Panc1 (cell line): ENCODE results near the gene LENEP. TPM values are rescaled to one million over a fixed set of nuclear protein-coding genes. Genes with fewer than 3 reads are reported as not detected.
"Not testable (repeated sequence)": the region's sequence is repeated elsewhere in the genome, so short reads cannot be mapped to it uniquely, and the experiment has no call there.

ENCODE experiments used
- ATAC-seq: fragments of 200-7000 bp; cut with Tn5 transposase; 2 replicates; pipeline ENCODE4 v1.9.1; 2020; ENCODE audit warnings: mild to moderate bottlenecking, moderate library complexity
- BruUV-seq: library from RNA; stranded (reverse); fragments of 400-500 nt; replicated peaks from 2 replicates; lab custom pipeline; 2021; lab: Mats Ljungman, UMichigan
- CTCF ChIA-PET: fragments of 300-600 bp; sonication (Branson Sonifier 250); formaldehyde crosslinking; loops from one replicate; lab custom pipeline; 2022; ENCODE audit warnings: antibody characterized with exemption; lab: Charles Lee
- POLR2A ChIA-PET: fragments of 300-600 bp; sonication (Branson Sonifier 250); formaldehyde crosslinking; loops from one replicate; lab custom pipeline; 2022; ENCODE audit warnings: antibody characterized with exemption; lab: Charles Lee
- DNase-seq: peaks from one replicate; pipeline ENCODE4 v3.0.0-alpha.2; 2010; ENCODE audit warnings: low read depth, low spot score
- H3K27ac ChIP-seq: 2 replicates; pipeline ENCODE4 v1.5.1; 2011; ENCODE audit warnings: mild to moderate bottlenecking, low read length, inconsistent platforms
- H3K27me3 ChIP-seq: fragments of 200-500 bp; sonication (Bioruptor generic); 2 replicates; pipeline ENCODE4 v1.6.0; 2014; ENCODE audit warnings: low read length, inconsistent platforms; ENCODE audit not compliant: control insufficient read depth, insufficient read depth
- H3K36me3 ChIP-seq: fragments of 200-500 bp; sonication (Bioruptor generic); 2 replicates; pipeline ENCODE4 v1.5.1; 2014; ENCODE audit warnings: inconsistent platforms, mild to moderate bottlenecking, low read length, moderate library complexity; ENCODE audit not compliant: control insufficient read depth, insufficient read depth
- H3K4me1 ChIP-seq: 2 replicates; pipeline ENCODE4 v1.5.1; 2011; ENCODE audit warnings: inconsistent platforms, mild to moderate bottlenecking, low read length, moderate library complexity; ENCODE audit not compliant: control insufficient read depth, insufficient read depth
- H3K4me3 ChIP-seq, 2 experiments: 2 replicates each; pipeline ENCODE4 v1.5.1; 2011 to 2012; ENCODE audit warnings: low read depth in 2 of 2, low read length in 2 of 2, mild to moderate bottlenecking in 2 of 2, inconsistent platforms in 1 of 2, moderate library complexity in 1 of 2
- H3K9me3 ChIP-seq: fragments of 200-500 bp; sonication (Bioruptor generic); 2 replicates; pipeline ENCODE4 v1.5.1; 2014; ENCODE audit warnings: low read depth, mild to moderate bottlenecking, inconsistent platforms, low read length, moderate library complexity; ENCODE audit not compliant: control insufficient read depth, insufficient read depth
- POLR2AphosphoS5 ChIP-seq: IDR thresholded peaks from 2 replicates; pipeline ENCODE4 v1.6.1; 2012; ENCODE audit warnings: mild to moderate bottlenecking, low read depth, low read length, moderate library complexity
- SIN3A ChIP-seq: IDR thresholded peaks from 2 replicates; pipeline ENCODE4 v1.6.1; 2012; ENCODE audit warnings: low read depth, mild to moderate bottlenecking, low read length, moderate library complexity, borderline replicate concordance; ENCODE audit not compliant: insufficient read depth
- TCF7L2 ChIP-seq: IDR thresholded peaks from 2 replicates; pipeline ENCODE4 v1.6.1; 2011; ENCODE audit warnings: mild to moderate bottlenecking, low read depth, low read length, inconsistent platforms
- in situ Hi-C: cut with HindIII; loops from 2 replicates; pipeline ENCODE4 v1.10.0; 2016; ENCODE audit warnings: low sequenced_read_pairs, low pct_unique_long_range_greater_than_20kb
- intact Hi-C: fragments of 100-400 bp; cut with micrococcal nuclease; formaldehyde crosslinking; loops from one replicate; pipeline ENCODE4 v1.10.0; 2022; ENCODE audit not compliant: unreplicated experiment
- total RNA-seq: library from RNA; stranded (reverse); gene quantifications from one replicate; pipeline ENCODE4 v1.2.1, GENCODE V29; 2021; ENCODE audit not compliant: unreplicated experiment
- TF ChIP-seq, protein P1 (sequence below), 2 experiments: IDR thresholded peaks; 2 replicates each; pipeline ENCODE4 v1.6.1; 2011 to 2012; ENCODE audit warnings: low read depth in 2 of 2, control low read depth in 1 of 2, low read length in 1 of 2, mild to moderate bottlenecking in 1 of 2, moderate library complexity in 1 of 2; ENCODE audit not compliant: insufficient read depth in 1 of 2
- TF ChIP-seq, protein P2 (sequence below): fragments of 450-650 bp; IDR thresholded peaks from 2 replicates; pipeline ENCODE4 v1.5.1; 2017; ENCODE audit warnings: mild to moderate bottlenecking

Gene LENEP
- total RNA-seq, 1 experiment from 2014 or later = 0.67 TPM

DNA sequence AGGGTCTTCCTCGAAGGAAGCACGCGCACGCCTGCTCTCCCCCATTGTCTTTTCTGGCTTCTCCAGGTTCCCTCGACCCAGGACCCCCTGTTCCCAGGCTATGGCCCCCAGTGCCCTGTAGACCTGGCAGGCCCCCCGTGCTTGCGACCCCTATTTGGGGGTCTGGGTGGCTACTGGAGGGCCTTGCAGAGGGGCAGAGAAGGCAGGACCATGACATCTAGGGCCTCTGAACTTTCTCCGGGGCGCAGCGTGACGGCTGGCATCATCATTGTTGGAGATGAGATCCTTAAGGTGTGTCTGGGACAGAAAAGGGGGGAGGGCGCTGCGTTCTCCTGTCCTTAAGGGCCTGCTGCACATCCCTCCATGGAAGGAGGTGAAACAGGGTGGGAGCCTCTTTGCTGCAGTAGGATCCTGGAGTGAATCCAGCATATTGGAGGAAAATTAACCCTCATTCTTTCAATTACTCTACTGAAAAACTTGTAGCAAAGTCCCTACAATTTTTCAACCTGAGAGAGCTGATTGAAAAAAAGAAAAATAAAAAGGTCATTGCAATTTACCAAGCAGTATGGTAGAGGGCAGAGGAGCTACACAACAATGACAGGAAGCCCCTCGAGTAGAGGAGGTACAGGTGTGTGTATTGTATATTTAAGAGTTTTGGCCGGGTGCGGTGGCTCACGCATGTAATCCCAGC is 9.5 kb upstream of the LENEP start:
- no TSS peak for BruUV-seq
- H3K4me3 ChIP-seq = peak overlapping the region; percentile 55 to 86
- peaks cover 8% of the 10 kb centered on the region for H3K4me1 ChIP-seq
- ChIA-PET CTCF (interaction anchor here (1.3 kb wide), 1 partner anchor 15 kb away, joined by 3 read pairs; no protein-coding TSS in a partner anchor), POLR2A (interaction anchor here (1.2 kb wide), 1 partner anchor 9 kb away, joined by 3 read pairs; the partner anchor contains the start of gene LENEP)
- peak overlapping the region; percentile 84 for H3K27ac ChIP-seq
- no peaks in the 10 kb centered on the region for H3K9me3 ChIP-seq
- ATAC-seq (no peak), DNase-seq (no peak)
- no peak for TF ChIP-seq SIN3A
- TF ChIP-seq, protein P1, sequence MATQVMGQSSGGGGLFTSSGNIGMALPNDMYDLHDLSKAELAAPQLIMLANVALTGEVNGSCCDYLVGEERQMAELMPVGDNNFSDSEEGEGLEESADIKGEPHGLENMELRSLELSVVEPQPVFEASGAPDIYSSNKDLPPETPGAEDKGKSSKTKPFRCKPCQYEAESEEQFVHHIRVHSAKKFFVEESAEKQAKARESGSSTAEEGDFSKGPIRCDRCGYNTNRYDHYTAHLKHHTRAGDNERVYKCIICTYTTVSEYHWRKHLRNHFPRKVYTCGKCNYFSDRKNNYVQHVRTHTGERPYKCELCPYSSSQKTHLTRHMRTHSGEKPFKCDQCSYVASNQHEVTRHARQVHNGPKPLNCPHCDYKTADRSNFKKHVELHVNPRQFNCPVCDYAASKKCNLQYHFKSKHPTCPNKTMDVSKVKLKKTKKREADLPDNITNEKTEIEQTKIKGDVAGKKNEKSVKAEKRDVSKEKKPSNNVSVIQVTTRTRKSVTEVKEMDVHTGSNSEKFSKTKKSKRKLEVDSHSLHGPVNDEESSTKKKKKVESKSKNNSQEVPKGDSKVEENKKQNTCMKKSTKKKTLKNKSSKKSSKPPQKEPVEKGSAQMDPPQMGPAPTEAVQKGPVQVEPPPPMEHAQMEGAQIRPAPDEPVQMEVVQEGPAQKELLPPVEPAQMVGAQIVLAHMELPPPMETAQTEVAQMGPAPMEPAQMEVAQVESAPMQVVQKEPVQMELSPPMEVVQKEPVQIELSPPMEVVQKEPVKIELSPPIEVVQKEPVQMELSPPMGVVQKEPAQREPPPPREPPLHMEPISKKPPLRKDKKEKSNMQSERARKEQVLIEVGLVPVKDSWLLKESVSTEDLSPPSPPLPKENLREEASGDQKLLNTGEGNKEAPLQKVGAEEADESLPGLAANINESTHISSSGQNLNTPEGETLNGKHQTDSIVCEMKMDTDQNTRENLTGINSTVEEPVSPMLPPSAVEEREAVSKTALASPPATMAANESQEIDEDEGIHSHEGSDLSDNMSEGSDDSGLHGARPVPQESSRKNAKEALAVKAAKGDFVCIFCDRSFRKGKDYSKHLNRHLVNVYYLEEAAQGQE (IDR thresholded peaks at IDR 0.05; ENCODE audit: insufficient read depth in 1 of 2, low read depth in 2 of 2, low read length in 1 of 2) = no peak
- TF ChIP-seq, protein P2, sequence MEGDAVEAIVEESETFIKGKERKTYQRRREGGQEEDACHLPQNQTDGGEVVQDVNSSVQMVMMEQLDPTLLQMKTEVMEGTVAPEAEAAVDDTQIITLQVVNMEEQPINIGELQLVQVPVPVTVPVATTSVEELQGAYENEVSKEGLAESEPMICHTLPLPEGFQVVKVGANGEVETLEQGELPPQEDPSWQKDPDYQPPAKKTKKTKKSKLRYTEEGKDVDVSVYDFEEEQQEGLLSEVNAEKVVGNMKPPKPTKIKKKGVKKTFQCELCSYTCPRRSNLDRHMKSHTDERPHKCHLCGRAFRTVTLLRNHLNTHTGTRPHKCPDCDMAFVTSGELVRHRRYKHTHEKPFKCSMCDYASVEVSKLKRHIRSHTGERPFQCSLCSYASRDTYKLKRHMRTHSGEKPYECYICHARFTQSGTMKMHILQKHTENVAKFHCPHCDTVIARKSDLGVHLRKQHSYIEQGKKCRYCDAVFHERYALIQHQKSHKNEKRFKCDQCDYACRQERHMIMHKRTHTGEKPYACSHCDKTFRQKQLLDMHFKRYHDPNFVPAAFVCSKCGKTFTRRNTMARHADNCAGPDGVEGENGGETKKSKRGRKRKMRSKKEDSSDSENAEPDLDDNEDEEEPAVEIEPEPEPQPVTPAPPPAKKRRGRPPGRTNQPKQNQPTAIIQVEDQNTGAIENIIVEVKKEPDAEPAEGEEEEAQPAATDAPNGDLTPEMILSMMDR = no peak
- no peak for TF ChIP-seq TCF7L2
- no peak for TF ChIP-seq POLR2AphosphoS5
- intact Hi-C loops (no loop called here), in situ Hi-C loops (no loop called here)
- peaks cover 7% of the 10 kb centered on the region; the same call in 1 of the 2 replicates for H3K36me3 ChIP-seq
- H3K27me3 ChIP-seq = no peaks in the 10 kb centered on the region

DNA sequence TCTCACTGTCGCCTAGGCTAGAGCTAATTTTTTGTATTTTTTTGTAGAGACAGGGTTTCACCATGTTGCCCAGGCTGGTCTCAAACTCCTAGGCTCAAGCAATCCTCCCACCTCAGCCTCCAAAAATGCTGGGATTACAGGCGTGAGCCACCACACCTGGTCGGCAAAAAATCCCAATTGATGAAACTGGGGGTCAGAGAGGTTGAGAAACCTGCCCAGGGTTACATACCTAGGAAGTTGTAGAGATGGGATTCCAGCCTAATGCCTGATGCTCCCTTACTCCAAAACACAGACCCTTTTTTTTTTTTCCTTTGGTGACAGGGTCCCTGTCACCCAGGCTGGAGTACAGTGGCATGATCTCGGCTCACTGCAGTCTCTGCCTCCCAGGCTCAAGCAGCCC is 6.7 kb upstream of the LENEP start:
- in situ Hi-C loops, ATAC-seq, intact Hi-C loops, POLR2A ChIA-PET, H3K36me3 ChIP-seq, BruUV-seq, H3K4me3 ChIP-seq, H3K27ac ChIP-seq, H3K9me3 ChIP-seq, DNase-seq, H3K4me1 ChIP-seq, H3K27me3 ChIP-seq: not testable (repeated sequence)
- CTCF ChIA-PET = interaction anchor here (0.6 kb wide), 1 partner anchor 10 kb away, joined by 8 read pairs; no protein-coding TSS in a partner anchor

DNA sequence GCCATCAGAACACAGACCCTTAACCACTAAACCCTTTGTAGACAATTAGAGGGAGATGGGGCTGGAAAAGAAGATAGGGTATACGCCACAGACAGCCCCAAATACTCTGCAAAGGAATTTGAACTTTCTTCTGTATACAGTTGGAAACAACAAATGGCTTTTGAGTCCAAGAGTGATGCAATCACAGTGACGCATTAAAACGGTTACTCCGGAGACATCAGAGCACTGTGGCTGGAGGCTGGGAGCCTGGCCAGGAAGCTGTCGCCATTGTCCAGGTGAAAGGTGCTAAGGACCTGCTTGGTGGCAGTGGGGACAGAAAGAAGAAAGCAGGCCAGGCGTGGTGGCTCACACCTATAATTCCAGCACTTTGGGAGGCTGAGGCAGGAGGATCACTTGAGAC is 6.1 kb upstream of the LENEP start:
- Histone ChIP-seq H3K27ac (no peak overlapping the region), H3K9me3 (no peaks in the 10 kb centered on the region), H3K36me3 (peaks cover 4% of the 10 kb centered on the region; the same call in 1 of the 2 replicates), H3K4me1 (peaks cover 4% of the 10 kb centered on the region), H3K27me3 (no peaks in the 10 kb centered on the region), H3K4me3 (no peak overlapping the region)
- BruUV-seq = no TSS peak
- DNase-seq (no peak), ATAC-seq (no peak)
- ChIA-PET CTCF (interaction anchor here (0.6 kb wide), 1 partner anchor 157 kb away, joined by 3 read pairs; no protein-coding TSS in a partner anchor), POLR2A (no interaction called here)
- intact Hi-C loops (no loop called here), in situ Hi-C loops (no loop called here)
- TF ChIP-seq SIN3A (no peak), POLR2AphosphoS5 (no peak), TCF7L2 (no peak)
- TF ChIP-seq, protein P1 (IDR thresholded peaks at IDR 0.05; ENCODE audit: insufficient read depth in 1 of 2, low read depth in 2 of 2, low read length in 1 of 2) = no peak
- TF ChIP-seq, protein P2 = no peak
